Endothelial cell of hepatic sinusoid (primary cell): ENCODE measurements around the gene CCDC117.

Source experiments
- in situ Hi-C: cut with HindIII; loops from 2 replicates; pipeline ENCODE4 v1.10.0; 2017; ENCODE audit warnings: low sequenced_read_pairs

Gene CCDC117

DNA sequence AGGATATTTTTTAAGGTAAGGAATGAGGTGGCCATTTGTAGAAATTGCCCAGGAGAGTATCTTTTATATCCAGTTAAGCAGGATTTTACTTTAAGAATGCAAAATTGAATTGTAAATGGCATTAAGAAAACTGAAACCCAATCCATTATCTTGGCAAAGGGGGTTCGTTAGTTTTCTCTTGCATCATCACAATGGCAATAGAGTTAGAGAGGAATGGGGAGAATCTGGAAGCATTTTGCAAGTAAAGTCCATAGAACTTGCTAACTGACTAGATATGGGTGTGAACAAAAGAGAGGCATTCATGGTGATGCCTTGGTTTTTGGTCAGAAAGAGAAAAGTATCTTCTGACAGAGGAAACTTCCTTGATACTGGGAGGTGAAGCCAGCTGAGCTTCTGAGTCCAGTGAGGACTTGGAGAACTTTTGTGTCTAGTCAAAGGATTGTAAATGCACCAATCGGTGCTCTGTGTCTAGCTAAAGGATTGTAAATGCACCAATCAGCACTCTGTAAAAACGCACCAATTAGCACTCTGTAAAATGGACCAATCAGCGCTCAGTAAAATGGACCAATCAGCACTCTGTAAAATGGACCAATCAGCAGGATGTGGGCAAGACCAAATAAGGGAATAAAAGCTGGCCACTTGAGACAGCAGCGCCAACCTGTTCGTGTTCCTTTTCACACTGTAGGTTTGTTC is 3.6 kb upstream of the CCDC117 start:
- in situ Hi-C loops, result no loop called here

DNA sequence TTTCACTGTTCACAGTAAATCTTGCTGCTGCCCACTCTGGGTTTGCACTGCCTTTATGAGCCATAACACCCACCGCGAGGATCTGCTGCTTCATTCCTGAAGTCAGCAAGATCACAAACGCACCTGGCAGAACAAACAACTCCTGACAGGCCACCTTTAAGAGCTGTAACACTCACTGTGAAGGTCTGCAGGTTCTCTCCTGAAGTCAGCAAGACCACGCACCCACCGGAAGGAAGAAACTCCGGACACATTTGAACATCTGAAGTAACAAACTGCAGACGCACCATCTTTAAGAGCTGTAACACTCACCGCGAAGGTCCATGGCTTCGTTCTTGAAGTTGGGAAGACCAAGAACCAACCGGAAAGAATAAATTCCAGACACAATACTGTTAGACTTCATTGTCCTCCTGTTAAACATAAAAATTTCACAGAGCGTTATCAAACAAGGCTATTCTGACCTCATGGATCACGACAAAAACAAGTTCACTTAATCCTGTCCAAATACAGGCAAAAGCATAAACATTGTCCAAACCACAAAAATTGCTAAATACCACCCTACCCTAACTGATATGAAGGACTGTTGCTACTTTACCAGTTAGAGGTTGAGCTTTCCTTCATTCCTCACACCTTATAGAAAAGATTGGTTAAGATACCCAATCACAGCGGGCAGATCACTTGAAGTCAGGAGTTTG is 3.0 kb upstream of the CCDC117 start:
- in situ Hi-C loops, result no loop called here

DNA sequence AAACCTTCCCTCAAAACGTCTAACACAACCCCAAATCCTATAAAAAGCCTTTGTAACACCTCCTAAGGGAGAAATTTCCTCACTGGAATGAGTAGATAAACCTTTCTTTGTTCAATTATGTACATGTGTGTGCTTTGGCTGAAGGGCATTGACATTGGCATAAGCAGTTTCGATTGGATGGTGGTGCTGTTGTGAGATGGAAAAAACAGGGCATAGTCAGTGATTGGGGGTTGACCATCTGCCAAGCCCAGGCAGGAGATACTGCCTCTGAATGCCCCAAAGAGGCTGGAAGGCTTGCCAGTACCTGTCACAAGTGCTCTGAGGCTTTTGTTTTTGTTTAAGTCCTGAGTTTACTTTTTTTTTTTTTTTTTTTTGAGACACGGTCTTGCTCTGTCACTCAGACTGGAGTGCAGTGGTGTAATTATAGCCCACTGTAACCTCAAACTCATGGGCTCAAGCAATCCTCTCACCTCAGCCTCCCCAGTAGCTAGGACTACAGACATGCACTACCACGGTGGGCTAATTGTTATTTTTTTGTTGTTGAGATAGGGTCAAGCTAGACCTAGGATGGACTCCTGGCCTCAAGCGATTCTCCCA is 1.2 kb upstream of the CCDC117 start:
- in situ Hi-C loops, result no loop called here

DNA sequence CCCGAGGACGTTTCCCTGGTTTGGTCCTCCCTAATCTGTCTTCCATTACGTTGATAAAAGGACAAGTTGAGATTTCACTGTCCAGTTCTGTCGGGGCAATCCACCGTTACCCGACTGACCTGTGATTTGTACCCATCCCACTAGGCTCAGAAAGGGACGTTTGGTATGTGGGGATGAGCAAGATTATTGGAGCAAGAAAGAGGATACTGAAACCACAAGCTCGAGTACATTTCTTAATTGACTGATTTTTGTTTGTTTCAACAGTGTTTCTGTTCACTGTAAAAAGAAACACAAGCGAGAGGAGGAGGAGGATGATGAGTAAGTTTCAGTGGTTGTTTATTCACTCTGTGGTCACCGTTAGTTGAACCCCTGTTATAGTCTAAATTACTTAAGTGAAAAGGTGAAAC is 969 bp downstream of the CCDC117 start:
- in situ Hi-C loops, result no loop called here

DNA sequence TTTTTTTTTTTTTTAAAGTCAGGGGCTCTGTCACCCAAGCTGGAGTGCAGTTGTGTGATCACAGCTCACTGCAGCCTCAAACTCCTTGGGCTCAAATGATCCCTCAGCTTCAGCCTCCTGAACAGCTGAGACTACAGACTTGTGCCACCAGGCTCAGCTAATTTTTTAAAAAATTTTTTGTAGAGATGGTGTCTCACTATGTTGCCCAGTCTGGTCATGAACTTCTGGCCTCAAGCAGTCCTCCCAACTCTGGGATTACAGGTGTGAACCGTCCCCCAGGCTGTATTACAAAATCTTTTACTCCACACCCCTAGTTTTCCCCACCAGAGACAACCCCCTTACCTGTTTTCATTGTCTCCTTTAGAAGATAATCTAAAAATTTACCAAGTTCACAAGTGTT is 1.9 kb downstream of the CCDC117 start:
- in situ Hi-C loops, result no loop called here

DNA sequence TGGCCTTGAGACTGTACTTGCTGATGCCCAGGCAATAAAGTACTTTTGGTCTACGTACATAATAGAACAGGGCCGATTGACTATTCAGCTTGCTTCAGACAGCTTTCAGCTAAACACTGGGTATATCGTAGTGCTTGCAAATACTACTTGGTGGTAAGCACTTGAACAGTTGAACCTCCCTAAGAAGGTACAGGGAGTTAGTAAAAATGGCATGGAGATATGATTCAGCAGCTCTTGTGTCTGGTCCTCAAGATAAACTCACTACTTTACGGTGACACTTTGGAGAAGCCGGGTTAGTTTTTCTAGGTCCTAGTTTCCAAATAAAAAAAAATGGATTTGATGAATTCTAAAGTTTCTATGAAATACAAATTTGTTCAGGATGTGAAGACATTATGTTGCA is 7.3 kb downstream of the CCDC117 start:
- in situ Hi-C loops, result no loop called here

DNA sequence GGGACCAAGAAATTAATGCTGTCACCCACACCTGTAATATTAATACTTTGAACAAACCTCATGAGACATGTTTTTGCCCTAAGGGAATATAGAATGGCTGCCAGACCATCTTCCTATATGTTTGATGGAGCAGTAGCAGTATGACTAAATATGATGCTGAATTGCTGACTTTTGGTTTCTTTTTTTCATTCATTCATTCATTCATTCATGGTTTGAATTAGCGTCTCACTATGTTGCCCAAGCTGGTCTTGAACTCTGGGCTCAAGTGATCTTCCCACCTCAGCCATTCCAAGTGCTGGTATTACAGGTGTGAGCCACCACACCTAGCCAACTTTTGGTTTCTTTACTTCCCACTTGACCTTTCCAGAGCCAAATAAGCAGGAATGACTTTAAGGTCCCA is 7.8 kb downstream of the CCDC117 start:
- in situ Hi-C loops, result no loop called here

DNA sequence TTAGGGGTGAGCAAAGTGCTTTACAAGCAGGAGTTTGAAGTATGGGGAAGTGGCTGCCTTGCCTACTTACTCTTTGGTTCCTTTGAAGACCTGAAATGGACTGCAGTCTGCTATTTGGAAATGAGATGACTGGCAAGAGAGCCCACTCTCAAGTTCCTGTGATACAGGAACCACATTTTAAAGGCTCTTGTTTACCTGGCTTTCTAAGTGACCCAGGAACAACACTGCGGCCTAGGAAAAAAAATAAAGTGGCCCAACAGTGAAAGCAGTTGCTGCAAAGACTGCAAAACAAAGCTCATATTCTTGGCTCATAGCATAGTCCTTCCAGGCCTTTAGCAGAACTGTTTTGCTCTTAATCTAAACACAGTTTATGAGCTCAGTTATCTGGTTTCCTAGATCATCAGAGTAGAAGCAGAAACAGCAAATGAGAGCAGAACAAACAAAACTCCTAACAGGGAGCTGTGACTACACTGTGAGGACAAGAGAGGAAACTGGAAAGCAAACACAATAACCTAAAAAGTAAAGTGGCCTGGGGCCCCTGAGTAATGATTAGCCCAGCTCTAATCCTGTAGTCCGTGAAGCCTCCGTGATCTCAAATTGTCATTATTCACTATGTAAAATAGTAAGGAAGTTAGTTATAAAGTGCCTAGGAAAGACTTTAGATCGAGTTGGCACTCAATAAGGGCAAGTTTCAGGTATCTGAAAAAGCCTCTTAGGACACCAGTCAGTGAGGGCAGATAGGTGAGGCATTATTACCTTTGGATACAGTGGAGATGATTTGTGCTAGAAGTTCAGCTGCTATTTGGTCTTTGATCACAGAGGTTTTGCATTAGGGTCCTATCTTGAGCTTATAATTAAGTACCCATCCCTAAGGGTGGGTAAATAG is 11.5 kb downstream of the CCDC117 start:
- in situ Hi-C loops, result no loop called here

DNA sequence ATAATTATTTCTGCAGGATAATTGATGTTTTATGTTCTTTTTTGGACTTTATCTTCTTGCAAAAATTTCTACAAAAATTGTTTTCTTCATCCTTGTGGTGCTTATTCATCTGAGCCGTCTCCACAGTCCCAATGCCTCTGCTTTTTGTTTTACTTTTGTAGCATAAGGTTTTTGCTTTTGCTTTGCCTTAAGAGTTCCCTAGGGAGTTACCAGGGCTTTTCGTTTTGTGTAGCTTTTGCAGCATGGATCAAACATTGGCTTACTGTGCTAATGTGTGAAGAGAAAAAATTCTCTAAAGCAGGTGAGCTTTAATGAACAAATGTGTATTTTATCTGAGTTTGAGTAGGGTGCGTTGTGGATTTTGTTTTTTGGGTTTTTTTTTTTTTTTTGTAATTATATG is 16.1 kb downstream of the CCDC117 start:
- in situ Hi-C loops, result no loop called here

DNA sequence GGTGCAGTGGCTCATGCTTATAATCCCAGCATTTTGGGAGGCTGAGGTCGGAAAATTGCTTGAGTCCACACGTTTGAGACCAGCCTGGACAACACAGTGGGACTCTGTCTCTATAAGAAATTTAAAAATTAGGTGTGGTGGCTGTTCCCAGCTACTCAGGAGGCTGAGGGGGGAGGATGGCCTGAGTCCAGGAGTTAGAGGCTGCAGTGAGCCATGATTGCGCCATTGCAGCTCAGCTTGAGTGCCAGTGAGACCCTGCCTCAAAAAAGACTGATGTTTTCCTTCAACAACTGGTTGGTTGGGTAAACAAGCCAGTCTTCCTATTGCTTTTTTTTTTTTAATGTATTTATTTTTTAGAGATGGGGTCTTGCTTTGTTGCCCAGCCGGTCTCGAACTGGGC is 18.6 kb downstream of the CCDC117 start:
- in situ Hi-C loops, result no loop called here

DNA sequence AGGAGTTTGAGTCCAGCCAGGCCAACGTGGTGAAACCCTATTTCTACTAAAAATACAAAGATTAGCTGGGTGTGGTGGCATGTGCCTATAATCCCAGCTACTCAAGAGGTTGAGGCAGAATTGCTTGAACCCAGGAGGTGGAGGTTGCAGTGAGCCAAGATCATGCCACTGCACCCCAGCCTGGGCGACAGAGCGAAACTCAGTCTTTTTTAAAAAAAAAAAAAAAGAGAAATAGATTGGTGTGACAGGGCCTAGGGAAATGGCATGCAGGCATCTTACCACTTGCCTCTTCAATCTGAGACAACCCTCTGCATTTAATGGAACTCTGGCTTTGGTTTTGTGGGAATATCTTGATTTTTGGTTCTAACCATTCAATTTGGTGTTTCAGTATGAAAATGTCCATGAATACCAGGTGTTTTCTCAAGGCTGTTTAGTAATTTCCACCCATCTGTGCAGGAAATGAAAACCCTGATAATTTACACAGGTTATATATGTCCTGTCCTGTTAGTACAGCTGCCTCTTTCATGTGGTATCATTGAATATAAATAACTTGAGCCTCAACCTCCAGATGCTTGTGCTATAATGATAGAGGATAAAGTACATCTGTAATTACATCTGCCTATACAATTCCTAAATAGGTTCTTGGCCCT is 19.5 kb downstream of the CCDC117 start:
- in situ Hi-C loops, result no loop called here

DNA sequence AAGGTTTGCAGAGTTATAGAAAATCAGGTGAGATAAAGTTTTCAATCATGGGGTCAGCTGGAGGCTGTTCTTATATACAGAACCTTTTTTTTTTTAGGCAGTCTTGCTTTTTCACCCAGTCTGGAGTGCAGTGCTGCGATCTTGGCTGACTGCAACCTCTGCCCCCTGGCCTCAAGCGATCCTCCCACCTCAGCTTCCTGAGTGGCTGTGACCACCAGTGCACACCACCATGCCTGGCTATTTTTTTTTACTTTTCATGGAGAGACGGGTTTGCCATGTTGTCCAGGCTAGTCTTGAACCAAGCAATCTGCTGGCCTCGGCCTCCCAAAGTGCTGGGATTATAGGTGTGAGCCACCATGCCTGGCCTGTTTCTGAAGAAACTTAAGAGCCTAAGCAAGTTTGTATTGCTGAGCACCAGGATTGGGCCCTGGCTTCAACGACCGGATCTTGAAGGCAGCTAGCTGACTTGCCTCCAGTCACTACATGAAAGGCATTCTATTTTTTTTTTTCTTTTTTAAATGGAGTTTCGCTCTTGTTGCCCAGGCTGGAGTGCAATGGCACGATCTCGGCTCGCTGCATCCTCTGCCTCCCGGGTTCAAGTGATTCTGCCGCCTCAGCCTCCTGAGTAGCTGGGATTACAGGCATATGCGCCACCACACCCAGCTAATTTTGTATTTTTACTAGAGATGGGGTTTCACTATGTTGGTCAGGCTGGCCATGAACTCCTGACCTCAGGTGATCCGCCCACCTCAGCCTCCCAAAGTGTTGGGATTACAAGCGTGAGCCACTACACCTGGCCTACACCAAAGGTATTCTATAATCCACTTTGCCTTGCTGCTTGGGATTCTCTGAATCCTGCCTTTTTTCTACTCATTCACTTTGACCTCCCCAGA is 20.2 kb downstream of the CCDC117 start:
- in situ Hi-C loops, result no loop called here

DNA sequence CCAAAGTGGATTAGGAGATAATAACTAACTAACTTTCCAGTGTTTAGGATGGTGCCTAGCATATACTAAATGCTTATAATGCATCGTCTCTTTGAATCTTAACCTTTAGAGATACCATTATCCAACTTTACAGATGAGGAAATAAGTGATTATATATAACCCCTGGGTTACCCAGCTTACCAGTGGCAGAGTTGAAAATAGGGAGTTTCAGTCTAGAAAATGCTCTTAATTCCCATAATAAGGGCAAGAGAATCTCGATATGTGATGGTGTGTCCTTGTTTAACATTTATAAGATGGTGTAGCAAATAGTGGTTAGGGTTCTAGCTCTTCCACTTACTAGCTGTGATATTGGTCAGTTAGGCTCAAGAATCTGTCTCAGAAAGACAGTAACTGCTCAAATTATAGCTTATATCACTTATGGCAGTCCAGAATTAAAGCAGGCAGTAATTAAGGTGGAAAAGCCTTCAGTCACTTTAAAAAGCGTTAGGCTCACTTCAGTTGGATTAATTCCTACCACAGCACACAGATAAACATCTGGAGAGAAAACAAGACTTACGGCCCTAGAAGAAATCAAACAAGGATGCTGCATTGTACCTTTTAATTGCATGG is 21.6 kb downstream of the CCDC117 start:
- in situ Hi-C loops, result no loop called here

DNA sequence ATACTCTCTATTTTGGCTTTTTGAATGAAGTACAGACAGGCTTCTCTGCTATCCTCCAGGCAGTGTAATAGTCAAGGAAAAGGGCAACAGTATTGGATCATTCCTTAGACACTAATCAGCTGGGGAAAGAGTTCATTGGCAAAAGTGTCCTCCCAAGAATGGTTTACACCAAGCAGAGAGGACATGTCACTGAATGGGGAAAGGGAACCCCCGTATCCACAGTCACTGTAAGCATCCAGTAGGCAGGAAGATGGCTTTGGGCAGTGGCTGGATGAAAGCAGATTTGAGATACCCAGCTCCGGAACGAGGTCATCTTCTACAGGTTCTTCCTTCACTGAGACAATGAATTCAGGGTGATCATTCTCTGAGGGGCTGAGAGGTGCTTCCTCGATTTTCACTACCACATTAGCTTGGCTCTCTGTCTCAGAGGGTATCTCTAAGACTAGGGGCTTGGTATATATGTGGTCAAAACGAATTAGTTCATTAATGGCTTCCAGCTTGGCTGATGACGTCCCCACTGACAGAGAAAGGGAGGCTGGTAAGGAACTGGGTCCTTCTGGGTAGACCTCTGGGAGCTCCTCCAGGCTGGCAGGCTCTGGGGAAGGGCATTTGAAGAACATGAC is 22.7 kb downstream of the CCDC117 start:
- in situ Hi-C loops, result no loop called here

DNA sequence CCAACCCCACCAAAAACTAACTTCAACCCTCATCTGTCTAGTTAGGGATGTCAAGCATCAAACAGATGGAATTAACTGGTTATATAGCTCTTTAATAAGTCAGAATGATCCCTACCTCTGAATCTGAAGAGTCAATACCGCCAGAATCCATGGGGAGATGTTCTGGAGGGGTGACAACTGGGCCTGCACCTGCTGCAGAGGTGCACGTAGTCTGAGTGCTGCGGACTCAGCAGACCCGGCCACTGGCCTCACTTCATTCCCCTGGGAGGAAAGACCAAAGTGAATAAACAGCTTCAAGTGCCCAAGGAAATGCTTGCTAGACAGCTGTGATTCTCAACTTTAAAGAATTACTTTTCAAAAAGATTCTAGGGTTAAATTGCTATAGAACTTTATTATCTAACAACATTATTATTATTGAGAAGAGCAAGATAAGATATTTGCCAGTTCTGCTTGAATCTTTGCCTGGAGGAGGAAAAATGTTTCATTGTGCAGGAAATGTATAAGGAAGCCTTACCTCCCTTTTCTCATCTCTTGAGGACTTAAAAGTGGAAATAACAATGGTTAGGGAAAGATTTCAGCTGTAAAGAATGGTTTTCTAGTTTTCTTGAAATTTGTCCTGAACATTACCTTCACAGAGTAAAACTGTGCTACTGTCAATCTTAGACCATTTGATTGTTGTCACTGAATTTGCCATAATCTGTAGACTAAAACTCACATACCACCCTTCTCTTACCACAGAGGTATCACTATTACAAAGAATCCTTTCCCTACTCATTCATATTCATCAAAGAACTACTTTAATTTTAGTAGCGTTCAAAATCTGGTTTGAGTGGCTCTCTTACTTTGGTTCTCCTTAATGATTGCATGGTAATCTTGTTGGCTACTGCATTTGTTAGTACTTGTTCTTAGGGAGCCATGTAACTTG is 23.7 kb downstream of the CCDC117 start:
- in situ Hi-C loops, result no loop called here

DNA sequence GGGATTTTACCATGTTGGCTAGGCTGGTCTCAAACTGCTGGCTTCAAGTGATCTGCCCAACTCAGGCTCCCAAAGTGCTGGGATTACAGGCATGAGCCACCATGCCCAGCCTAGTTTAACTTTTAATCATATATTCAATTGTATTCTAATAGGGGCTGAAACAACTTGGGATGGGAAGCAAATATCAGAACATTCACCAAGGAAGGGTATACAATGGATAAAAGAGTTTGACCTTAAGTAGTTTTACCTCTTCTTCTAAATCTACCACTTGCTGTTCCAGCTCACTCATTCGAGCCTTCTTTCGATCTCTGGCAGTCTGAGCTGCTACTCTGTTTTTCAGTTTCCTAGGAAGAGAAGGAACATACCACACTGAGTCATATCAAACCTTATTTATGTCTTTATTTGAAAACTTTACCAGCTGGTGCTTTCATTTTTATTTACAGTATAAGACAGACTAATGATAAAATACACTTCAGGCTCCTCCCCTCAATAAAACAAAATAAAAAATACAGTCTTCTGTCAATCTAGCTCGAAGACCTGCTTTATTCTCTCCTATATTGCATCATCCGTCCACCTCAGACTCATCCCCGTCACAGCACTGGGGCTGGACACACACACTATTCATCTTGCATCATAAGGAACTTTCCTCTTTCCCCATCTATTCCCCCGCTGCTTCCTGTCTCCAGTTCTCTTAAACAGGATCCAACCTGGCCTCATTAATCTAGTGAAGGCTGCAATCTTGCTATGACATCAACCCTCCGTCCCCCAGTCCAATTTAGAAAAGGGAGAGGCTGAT is 26.5 kb downstream of the CCDC117 start:
- in situ Hi-C loops, result no loop called here

DNA sequence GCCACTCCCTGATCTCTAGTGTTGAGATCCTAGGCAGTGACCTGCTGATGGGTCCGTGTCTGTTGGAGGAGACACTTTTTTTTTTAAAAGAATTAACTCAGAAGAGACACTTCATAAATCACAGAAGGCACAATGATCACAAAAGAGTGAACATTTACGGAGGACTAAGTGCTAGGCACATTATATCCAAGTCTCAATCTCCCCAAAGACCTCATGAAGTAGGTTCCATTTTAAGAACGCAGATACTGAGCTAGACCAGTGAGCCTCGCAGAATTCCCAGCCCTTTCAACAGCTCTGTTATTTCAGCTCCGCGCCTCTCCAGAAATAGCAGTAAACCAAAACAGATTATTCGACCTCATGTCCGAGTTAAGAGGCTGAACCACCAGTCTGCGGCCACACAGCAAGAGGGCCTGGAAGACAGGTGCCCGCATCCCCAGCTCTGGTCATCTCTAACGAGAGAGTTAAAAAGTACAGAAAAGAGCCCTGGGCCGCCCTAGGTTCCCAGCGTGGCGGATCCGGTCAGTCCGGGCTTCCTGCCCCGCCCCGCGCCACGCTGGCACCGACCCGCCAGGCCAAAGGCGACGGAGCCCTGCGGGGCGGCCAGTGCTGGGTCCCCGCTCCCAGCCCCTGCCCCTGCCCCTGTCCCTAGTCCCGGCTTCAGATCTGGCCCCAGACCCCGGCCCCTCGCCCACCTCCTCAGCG is 27.3 kb downstream of the CCDC117 start:
- in situ Hi-C loops, result no loop called here
